ENCODE measurements around the gene DRC3.

- no peak for TF ChIP-seq EGR1 (IDR thresholded peaks at IDR 0.05; ENCODE audit: low read depth)
- TF ChIP-seq CTCF (IDR thresholded peaks at IDR 0.05 in 2 of 3, conservative IDR thresholded peaks at IDR 0.05 in 1 of 3; ENCODE audit: borderline replicate concordance in 1 of 3, insufficient read depth in 1 of 3, low read depth in 2 of 3, low read length in 2 of 3) = no peak
- TF ChIP-seq REST (IDR thresholded peaks at IDR 0.05; ENCODE audit: low read depth) = no peak
- TF ChIP-seq ZNF274 (IDR thresholded peaks at IDR 0.05; ENCODE audit: low read depth, low read length) = no peak
- TF ChIP-seq POLR2A (IDR thresholded peaks at IDR 0.05; ENCODE audit: borderline replicate concordance, extremely low read depth, insufficient read depth, insufficient read length) = no peak
- TF ChIP-seq POLR2AphosphoS5 (IDR thresholded peaks at IDR 0.05; ENCODE audit: low read depth, low read length) = no peak
- no peak for TF ChIP-seq EZH2 (IDR thresholded peaks at IDR 0.05)
These were observed 42.8 kb upstream of the DRC3 start for GRCh38 chr17:17929655-17930380.

Data from HCT116 (cell line).